ENCODE data around the gene SNCAIP.

DNA sequence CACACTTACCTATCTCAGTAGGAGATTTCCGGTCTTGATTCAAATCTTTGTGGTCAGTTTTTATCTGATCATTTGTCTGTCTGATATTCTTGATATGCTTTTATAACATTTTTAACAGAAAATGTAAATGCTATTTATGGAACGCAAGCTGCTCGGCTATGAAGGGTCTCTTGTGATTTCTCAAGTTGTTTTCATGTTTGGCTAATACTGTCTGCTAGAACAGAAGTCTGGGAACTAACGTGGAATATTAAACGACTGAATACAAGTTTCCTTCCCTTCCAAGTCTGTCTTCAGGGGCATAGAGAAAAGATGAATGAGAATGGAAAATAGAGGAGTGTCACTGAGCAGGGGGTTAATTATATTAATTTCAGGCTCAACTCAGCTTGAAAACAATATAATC is 27.6 kb downstream of the SNCAIP start:
- TF ChIP-seq, protein P1, sequence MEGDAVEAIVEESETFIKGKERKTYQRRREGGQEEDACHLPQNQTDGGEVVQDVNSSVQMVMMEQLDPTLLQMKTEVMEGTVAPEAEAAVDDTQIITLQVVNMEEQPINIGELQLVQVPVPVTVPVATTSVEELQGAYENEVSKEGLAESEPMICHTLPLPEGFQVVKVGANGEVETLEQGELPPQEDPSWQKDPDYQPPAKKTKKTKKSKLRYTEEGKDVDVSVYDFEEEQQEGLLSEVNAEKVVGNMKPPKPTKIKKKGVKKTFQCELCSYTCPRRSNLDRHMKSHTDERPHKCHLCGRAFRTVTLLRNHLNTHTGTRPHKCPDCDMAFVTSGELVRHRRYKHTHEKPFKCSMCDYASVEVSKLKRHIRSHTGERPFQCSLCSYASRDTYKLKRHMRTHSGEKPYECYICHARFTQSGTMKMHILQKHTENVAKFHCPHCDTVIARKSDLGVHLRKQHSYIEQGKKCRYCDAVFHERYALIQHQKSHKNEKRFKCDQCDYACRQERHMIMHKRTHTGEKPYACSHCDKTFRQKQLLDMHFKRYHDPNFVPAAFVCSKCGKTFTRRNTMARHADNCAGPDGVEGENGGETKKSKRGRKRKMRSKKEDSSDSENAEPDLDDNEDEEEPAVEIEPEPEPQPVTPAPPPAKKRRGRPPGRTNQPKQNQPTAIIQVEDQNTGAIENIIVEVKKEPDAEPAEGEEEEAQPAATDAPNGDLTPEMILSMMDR (IDR thresholded peaks at IDR 0.05): no peak
- no peak for TF ChIP-seq POLR2AphosphoS5 (IDR thresholded peaks at IDR 0.05; ENCODE audit: low read depth, low read length)
- TF ChIP-seq REST (IDR thresholded peaks at IDR 0.05; ENCODE audit: insufficient read depth in 1 of 2, low read depth in 2 of 2, low read length in 1 of 2): no peak
- TF ChIP-seq SIN3A (IDR thresholded peaks at IDR 0.05; ENCODE audit: borderline replicate concordance, insufficient read depth, low read depth, low read length): no peak
